Amygdala (tissue), 56 donors: ENCODE data around the gene CSF2.

Source experiments
- DNase-seq, 56 donors: peaks; one replicate each; lab custom pipeline; 2025; lab: John Stamatoyannopoulos, UW

CSF2 gene

GRCh38 chr5:132073231-132074013 is at the start of gene CSF2:
TSS of gene CSF2 (plus strand) at chr5:132073789. CDS start at chr5:132073824, 35 bp downstream.
- no peak for DNase-seq

GRCh38 chr5:132024117-132024435 is 49.5 kb upstream of the CSF2 start:
- DNase-seq = no peak

DNA sequence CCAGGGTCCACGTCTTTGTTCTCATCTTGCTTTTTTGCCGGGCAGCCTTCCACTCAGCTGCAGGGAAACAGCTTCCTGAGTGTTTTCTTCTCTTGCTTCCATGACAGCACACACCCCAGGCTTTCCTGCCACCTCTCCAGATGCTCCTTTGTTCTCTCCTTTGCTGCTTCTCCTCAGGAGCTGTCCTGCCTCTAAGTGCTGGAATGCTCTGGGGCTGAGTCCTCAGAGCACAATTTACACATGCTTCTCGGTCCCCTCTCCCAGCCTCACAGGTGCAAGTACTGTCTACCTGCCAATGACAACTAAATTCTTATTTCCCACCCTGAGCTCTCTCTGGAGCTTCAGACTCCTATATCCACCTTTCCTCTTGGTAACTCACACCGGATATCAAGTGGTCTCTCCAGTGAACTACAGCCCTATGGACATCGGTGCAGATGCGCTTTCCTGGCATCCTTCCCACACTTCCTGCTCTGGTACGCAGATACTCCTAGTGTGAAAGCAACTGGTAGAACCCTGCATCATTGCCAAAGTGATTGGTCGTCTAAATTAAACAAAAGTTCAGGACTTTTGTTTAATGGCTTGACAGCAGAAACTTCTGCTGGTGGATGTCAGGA is 48.7 kb upstream of the CSF2 start:
- DNase-seq = no peak

GRCh38 chr5:132025403-132025971 is 48.1 kb upstream of the CSF2 start:
- no peak for DNase-seq

GRCh38 chr5:132026516-132027008 is 47.0 kb upstream of the CSF2 start:
- no peak for DNase-seq

- DNase-seq = no peak
Measured at GRCh38 chr5:132027027-132027426, 46.6 kb upstream of the CSF2 start.

GRCh38 chr5:132029609-132030330 is 43.8 kb upstream of the CSF2 start:
- DNase-seq = no peak

DNA sequence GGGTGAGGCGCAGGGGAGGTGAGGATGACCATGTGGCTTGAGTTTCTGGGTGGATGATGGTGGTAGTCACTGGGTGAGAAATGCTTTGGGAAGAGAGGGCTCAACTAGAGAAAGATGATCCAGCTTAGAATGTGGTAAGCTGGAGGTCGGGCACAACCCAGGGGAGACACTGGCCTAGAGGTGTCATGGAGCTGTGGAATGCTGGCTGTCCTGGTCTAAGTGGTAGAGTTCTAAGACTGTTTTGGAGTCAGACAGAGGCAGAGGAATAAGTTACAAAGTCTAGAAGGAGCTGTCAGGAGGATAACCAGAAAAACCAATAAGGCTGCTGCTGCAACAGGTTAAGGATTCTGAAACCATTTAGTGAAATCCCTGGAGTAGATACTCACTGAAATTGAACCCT is 43.0 kb upstream of the CSF2 start:
- DNase-seq = no peak

- no peak for DNase-seq
Measured at GRCh38 chr5:132032196-132032595, 41.4 kb upstream of the CSF2 start.

GRCh38 chr5:132033122-132033521 is 40.5 kb upstream of the CSF2 start:
- no peak for DNase-seq

GRCh38 chr5:132037353-132037752 is 36.2 kb upstream of the CSF2 start:
- DNase-seq = no peak

DNA sequence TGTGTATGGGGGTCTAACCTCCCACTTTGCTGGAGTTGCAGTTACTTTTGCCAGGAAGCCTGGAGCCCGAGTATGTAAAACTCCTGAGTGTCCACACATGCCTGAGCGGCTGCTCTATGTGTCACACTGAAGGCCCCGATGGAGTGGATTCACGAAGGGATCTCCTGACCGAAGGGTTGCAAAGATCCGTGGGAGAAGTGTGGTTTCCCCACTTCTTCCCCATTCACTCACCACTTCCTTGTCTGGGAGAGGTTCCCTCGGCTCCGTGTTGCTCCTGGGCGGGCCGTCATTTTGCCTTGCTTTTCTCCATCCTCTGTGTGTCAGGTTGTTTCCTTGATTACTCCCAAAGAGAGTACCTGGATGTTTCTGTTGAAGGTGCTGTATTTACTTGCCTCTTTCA is 29.4 kb upstream of the CSF2 start:
- peak in 4 of 56 donors; percentile 8 to 26 (median 14) for DNase-seq

DNA sequence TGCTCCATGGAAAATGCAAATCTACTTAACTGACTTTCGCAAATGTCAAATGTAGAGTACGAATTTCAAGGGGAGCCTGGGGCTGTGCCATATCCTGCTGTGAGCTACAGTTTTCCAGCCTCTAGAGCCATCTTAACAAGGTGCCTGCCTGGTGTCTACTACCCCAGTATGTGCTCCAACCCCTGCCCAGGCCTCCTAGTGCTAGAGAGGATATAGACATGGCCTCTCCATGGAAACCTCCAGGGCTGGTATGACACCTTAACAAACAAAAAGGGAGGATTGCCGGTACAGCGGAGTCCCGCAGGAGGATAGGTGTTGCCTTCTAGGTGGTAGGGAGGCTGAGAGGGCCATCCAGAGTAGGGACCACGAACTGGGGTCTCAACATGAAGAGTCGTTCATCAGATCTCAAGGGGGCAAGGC is 26.7 kb upstream of the CSF2 start:
- no peak for DNase-seq

DNA sequence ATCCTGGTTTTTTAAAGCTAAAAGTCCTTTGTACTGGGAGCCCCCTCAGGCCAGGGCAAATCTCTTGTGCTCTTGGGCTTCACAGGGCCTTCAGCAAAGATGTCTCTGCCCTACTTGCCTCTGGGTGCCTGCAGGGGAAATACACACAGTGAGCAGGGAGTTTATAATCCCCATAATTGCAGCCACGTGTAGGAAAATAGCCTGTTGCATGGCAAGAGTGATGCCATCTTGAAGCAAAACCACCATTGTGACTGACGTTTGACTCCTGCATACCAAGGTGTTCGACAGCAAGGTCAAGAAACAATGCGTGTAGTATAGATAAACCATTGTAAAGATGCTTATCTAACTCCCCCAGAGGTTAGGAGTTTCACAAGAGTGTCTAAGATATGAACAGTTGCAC is 24.5 kb upstream of the CSF2 start:
- no peak for DNase-seq

GRCh38 chr5:132049559-132049958 is 24.0 kb upstream of the CSF2 start:
- no peak for DNase-seq

DNA sequence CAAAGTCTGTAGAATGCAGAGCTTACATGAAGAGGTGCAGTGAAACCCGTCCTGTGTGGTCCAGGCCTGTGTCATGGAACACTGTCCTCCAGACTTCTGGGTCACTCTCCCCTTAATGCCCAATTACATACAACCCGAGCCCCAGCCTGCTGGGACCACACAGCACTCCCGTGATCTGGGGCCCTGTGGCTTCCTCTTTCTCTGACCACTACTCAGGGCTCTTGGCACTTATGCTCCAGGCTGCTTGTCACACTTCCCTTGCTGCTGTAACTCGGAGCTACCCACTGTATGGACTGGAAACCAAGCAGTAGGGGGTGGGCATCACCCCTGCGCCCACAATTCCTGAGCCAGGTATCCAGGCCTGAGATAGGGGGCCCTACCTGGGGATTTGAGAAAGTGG is 23.5 kb upstream of the CSF2 start:
- DNase-seq = peak in 17 of 56 donors; percentile 5 to 65 (median 22)

- no peak for DNase-seq
Measured at GRCh38 chr5:132050661-132051552, 22.7 kb upstream of the CSF2 start.

DNA sequence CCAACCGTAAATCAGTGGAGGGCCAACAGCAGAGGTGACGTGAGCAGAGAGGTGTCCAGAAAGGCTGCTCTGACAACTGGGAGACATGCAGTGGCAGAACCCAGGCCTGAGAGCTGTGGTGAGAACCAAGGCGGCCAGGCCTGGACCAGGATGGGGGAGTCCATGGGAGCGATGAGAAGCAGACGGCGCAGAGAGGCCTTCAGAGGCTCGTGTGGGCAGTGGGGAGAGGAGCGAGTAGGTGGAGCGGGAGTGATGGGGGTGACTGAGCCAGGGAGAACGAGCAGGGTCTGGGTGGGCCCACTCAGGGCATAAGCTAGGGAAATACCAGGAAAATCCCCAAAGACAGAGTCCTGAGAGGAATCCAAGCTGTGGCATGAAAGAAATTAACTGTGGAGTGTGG is 21.1 kb upstream of the CSF2 start:
- DNase-seq = no peak

DNA sequence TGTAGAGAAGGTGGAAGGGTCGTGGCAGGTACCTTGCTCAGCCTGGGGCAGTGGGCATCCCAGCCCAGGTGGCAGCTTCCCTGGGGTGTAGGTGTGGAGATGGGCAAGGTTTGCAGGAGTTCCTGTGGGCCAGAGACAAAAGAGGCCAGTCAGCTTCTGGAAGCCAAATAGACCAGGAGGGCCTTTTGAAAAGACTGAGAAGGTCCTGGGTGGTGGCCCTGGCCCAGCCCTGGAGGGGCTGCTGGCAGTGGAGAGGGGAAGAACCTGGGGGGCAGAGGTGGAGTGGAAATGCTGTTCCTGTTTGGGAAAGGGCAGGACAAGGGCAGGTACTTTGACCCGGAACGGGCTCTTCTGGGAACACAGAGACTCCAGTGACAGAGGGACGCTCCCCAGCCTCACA is 20.1 kb upstream of the CSF2 start:
- no peak for DNase-seq

GRCh38 chr5:132054031-132054696 is 19.4 kb upstream of the CSF2 start:
- no peak for DNase-seq
